Measurements from ENCODE around the gene RNF224.
"Not testable (repeated sequence)": the region's sequence is repeated elsewhere in the genome, so short reads cannot be mapped to it uniquely, and the experiment has no call there.

The RNF224 gene

GRCh38 chr9:137241490-137242268 is 14.4 kb downstream of the RNF224 start:
- DNase-seq, result no peak

- DNase-seq, result no peak
These were observed 15.2 kb downstream of the RNF224 start for GRCh38 chr9:137242269-137243203.

GRCh38 chr9:137243266-137243625 is 15.9 kb downstream of the RNF224 start:
- not testable (repeated sequence) for DNase-seq

- no peak for DNase-seq
These were observed 16.6 kb downstream of the RNF224 start for GRCh38 chr9:137243626-137244485.

- DNase-seq, result peak; percentile 47
These were observed 17.5 kb downstream of the RNF224 start for GRCh38 chr9:137244486-137245449.

GRCh38 chr9:137245450-137246421 is 18.4 kb downstream of the RNF224 start:
- DNase-seq, result peak; percentile 51

GRCh38 chr9:137247135-137247915 is 20.0 kb downstream of the RNF224 start:
- DNase-seq, result peak; percentile 23

GRCh38 chr9:137247916-137248175 is 20.5 kb downstream of the RNF224 start:
- no peak for DNase-seq

- DNase-seq, result no peak
These were observed 23.3 kb downstream of the RNF224 start for GRCh38 chr9:137250329-137251193.

GRCh38 chr9:137251194-137251461 is 23.8 kb downstream of the RNF224 start, which contains the start of gene STPG3:
Gene STPG3 (plus strand): TSS chr9:137251286. CDS start chr9:137251287, 1 bp downstream.
- DNase-seq, result no peak

GRCh38 chr9:137251490-137252268 is 24.4 kb downstream of the RNF224 start:
- DNase-seq, result no peak

GRCh38 chr9:137252555-137253506 is 25.5 kb downstream of the RNF224 start:
- DNase-seq, result no peak

GRCh38 chr9:137253717-137254623 is 26.7 kb downstream of the RNF224 start:
- DNase-seq, result no peak

- DNase-seq, result peak; percentile 69
These were observed 27.5 kb downstream of the RNF224 start, which contains the start of gene NELFB for GRCh38 chr9:137254624-137255447. Gene NELFB (plus strand): TSS chr9:137255327.
